Breast epithelium (tissue), 3 donors: Measurements from ENCODE around the gene SRSF11.

Source experiments
- POLR2A ChIP-seq: fragments of 450-650 bp; IDR thresholded peaks from one replicate; pipeline ENCODE4 v1.6.1; 2016; ENCODE audit warnings: antibody characterized with exemption, mild to moderate bottlenecking, moderate library complexity
- POLR2AphosphoS5 ChIP-seq, 3 donors: sonication (generic); formaldehyde crosslinking; IDR thresholded peaks; one replicate each; pipeline ENCODE4 v1.6.1; 2017; ENCODE audit warnings: antibody characterized with exemption in 3 of 3
- TF ChIP-seq, protein P1 (sequence below), 3 donors: fragments of 450-650 bp; IDR thresholded peaks; one replicate each; pipeline ENCODE4 v1.5.1; 2016 to 2017; ENCODE audit warnings: antibody characterized with exemption in 3 of 3, mild to moderate bottlenecking in 3 of 3, moderate library complexity in 3 of 3

DNA sequence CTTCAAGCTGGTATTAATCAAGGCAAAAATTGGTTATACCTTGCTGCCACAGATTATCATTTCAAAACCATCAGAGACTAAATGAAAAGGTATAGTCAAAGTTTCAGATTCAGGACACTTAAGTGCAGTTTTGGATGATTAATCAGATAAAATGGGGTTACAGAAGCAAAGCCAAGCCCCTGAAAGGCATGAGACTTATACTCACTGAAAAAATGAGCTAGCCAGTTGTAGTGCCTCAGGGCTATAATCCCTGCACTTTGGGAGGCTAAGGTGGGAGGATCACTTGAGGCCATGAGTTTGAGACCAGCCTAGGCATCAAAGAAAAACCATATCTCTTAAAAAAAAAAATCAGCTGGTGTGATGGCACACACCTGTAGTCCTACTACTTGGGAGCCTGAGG lies 31.0 kb upstream of the SRSF11 start:
- TF ChIP-seq, protein P1, sequence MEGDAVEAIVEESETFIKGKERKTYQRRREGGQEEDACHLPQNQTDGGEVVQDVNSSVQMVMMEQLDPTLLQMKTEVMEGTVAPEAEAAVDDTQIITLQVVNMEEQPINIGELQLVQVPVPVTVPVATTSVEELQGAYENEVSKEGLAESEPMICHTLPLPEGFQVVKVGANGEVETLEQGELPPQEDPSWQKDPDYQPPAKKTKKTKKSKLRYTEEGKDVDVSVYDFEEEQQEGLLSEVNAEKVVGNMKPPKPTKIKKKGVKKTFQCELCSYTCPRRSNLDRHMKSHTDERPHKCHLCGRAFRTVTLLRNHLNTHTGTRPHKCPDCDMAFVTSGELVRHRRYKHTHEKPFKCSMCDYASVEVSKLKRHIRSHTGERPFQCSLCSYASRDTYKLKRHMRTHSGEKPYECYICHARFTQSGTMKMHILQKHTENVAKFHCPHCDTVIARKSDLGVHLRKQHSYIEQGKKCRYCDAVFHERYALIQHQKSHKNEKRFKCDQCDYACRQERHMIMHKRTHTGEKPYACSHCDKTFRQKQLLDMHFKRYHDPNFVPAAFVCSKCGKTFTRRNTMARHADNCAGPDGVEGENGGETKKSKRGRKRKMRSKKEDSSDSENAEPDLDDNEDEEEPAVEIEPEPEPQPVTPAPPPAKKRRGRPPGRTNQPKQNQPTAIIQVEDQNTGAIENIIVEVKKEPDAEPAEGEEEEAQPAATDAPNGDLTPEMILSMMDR (IDR thresholded peaks at IDR 0.05) = no peak
- TF ChIP-seq POLR2A (no peak), POLR2AphosphoS5 (IDR thresholded peaks at IDR 0.05) (no peak)
